HTR-8/SVneo (cell line): ENCODE measurements around the gene RAB35.
A peak's percentile ranks its signal among the peaks of the same experiment; 100 is the strongest.
"Not testable (repeated sequence)": the region's sequence is repeated elsewhere in the genome, so short reads cannot be mapped to it uniquely, and the experiment has no call there.

ENCODE experiments used
- DNase-seq: peaks from one replicate; pipeline ENCODE4 v3.0.0; 2011; ENCODE audit warnings: low spot score, mixed read lengths; ENCODE audit not compliant: insufficient read length
- FAIRE-seq: peaks from 2 replicates; lab custom pipeline; 2011; peaks lifted over from hg19 to GRCh38; lab: Jason Lieb, UNC

Gene RAB35

DNA sequence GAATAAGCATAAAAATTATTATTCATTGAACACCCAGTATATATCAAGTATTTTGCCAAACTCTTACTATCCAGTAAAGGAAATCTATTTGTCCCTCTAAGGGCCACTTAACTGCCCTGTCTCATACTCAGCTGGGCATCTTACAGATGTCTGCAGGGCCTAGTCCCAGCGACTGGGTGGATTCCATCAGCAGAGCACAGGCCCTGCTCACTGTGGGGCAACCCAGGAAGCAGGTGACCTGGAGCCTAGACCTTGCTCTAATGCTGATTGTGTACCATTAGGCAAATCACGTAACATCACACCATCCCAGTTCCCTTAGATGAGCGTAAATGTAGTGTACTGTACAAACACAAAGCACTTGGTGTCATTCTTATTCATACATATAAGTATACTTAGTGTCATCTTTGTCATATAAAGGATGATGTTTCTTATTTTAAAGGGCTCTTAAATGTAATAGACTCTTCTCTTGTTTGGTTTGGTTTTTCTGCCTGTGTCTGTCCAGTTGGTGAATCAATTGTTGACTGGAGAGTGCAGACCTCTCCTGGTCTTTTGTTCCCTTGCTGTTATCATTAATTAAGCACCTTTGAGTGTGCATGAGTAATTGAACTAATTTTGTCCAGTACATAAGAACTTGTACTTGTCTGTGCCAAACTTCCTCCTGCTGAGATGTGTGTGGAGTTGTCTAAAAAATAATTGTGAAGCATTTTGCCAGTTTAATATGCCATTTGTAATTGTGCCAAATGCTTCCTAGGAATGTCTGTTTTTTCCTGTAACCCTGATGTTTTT is 49.3 kb downstream of the RAB35 start:
- FAIRE-seq (no peak), DNase-seq (no peak)

DNA sequence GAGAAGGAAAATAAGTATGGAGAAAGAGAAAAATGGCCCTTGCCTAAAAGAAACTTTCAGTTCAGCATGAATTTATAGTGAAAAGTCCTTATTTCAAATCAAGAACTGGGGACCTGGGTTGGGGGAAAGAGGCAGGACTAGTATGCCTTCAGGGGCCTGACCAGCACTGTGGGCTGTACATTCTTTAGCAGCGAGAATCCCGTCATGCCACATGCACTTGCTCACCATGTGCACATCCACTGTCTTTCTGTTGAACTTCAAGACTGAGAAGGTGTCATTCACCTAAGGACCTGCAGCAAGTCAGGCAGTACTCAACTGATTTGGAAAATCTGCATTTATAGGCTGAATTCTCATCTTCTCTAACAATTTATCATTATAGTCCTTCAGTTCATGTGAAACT is 50.2 kb downstream of the RAB35 start:
- peak; percentile 18 for DNase-seq
- FAIRE-seq, result peak; percentile 46

DNA sequence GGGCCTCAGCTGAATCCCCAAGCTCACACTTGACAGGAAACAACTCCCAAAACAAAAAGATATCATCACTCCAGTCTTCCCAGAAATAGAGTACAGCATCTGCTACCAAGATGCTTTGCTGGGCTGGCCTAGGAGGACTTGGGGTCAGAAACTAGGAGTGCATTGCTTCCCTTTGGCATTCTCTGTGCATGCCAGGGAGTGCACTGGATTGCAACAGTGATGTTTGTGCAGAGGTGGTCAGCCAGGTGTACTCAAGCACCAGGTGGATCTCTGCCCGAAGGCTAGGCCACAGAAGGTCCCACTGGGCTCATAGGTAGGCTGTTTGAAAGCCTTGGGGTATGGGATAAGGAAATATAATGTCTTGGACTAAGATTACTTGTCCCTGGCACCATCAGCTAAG is 51.1 kb downstream of the RAB35 start:
- no peak for DNase-seq
- FAIRE-seq, result no peak

DNA sequence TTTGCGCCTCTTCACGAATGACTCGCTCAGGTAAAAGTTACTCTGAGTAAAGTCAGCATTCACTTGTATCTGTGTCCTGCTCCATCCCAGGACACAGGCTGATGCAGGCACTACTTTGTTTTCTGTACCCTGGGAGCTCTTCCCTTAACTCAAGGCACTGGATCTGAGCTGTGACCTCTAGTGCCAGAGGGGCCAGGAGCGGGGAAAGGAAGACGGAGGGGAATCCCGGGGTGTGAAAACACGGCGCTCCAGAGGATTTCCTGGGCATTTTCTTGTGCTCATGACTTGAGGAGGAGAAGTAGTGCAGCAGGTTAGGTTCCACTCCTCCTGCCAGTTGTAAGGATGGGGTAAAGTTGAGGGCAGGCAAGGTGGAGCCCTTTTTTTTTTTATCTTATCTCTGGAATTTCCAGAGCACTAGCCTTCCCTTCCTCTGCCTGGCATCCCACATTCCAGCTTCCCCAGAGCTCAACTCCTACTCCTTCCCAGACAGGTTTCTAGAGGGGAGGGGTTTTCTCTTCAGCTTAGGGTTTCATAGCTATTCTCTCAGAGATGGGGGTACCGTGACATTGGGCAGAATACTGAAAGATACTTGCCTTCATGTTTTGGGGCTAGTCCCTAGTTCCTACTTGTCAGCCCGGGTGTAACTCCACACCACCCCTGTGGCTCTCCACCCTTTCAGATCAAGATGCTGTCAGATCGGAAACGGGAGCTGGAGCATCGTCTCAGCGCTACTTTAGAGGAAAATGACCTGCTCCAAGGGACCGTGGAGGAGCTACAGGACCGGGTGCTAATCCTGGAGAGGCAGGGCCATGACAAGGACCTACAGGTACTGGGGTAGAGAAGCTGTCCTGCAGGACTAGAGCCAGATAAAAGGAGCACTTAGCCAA is 52.3 kb downstream of the RAB35 start:
- FAIRE-seq (no peak), DNase-seq (no peak)

DNA sequence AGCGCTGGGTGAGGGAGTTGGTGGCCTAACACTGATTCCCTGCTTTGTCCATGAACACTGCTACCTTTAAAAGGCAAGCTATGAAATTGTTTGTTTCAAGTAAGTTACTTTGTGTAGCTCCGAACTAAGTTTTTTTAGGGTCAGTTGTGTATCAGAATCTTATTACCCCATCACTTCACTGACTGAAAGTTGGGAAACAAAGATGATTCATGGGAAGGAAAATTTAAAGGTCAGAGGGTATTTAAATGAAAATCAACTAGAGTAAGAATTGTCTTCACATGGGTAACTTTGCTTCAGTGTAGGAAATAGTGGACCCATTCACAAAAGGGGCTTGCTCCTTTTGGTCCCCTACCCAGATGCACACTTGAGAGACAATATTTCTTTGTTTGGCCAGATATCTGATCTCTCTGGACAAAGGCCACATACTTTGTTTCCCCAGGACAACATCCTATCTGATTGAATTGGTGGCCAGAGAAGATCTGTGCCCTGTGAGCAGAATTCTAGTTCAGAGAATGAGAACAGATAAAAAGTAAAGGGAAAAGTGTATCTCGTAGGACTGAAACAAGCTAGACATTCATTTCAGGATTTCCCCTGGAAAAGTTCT is 53.5 kb downstream of the RAB35 start:
- FAIRE-seq (no peak), DNase-seq (no peak)

DNA sequence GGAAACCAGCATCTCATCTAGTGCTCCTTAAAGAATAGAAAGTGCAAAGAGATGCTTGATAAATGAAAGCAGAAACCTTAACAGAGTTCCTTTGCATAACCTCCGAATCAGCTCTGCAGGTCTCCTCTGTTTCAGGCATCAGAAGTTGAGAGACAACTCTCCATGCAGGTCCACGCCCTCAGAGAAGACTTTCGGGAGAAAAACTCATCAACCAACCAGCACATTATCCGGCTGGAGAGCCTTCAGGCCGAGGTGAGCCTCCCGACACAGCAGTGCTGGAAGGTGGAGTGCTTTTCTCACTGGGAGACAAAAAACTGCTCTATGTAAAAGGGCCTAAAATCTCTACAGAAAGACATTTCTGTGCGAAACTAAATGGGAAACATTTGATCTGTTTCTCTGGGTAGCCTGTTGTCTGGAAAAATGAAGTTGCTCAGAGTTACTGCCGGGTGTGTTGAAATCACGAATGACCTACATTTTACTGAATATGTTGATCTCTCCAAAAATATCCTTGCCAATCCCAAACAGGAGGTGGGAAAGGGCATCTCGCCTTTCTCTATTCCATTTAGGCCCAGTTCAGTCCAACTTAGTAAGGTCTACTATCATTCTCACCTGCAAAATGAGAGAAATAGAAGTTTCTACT is 54.9 kb downstream of the RAB35 start:
- no peak for DNase-seq
- FAIRE-seq, result no peak

DNA sequence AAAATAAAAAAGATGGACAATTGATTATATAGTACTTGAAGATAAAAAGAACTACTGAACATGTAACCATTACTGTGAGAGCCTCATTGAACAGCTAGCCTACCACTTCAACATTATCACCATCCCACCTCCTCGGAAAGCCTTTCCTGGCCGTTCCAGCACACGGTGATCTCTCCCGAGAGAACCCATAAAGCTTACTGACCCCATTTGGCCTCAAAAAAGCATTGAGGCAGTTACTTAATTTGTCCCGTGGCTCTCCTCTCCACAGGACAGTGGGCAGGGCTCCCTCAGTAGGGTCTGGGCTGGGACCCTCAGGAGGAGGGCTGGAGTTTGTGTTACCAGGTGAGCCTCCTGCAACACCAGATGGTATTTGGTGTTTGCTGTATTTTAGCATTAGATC is 55.8 kb downstream of the RAB35 start:
- FAIRE-seq (no peak), DNase-seq (no peak)

DNA sequence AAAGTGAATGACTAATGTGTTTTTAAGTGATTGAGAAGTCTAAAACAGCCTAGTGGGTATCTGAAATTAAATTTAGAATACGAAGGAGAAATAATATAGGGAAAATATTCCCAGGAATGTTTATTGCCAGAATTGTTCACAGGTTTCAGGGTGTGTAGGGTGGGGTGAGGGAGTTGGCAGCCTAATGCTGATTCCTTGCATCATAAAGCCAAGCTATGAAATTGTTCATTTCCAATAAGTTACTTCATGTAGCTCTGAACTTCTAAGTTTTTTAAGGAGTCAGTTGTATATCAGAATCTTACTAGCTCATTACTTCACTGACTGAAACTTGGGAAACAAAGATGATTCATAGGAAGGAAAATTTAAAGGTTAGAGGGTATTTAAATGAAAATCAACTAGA is 56.4 kb downstream of the RAB35 start:
- no peak for FAIRE-seq

GRCh38 chr12:120056739-120057138 is 59.8 kb downstream of the RAB35 start:
- no peak for DNase-seq

More for the DNA sequence above, 56.4 kb downstream of the RAB35 start:
- no peak for DNase-seq

GRCh38 chr12:120055231-120056000 is 61.1 kb downstream of the RAB35 start:
- DNase-seq (no peak), FAIRE-seq (no peak)

More at GRCh38 chr12:120056739-120057138, 59.8 kb downstream of the RAB35 start:
- FAIRE-seq, result no peak

DNA sequence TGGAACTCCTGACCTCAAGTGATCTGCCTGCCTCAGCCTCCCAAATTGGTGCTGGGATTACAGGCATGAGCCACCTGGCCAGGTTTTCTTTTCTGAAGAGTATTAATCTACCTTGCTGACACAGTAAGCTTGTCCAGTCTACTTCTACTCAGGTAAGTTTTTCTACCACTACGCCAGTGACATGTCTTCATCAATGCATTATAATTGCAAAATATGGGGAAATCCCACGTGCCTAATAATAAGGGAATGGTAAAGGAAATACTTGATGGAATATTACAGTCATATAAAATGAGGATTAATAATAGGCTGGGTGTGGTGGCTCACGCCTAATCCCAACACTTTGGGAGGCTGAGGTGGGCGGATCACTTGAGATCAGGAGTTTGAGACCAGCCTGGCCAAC is 62.3 kb downstream of the RAB35 start:
- DNase-seq, result no peak
- FAIRE-seq, result no peak

GRCh38 chr12:120051535-120051934 is 65.0 kb downstream of the RAB35 start:
- FAIRE-seq (no peak), DNase-seq (no peak)

DNA sequence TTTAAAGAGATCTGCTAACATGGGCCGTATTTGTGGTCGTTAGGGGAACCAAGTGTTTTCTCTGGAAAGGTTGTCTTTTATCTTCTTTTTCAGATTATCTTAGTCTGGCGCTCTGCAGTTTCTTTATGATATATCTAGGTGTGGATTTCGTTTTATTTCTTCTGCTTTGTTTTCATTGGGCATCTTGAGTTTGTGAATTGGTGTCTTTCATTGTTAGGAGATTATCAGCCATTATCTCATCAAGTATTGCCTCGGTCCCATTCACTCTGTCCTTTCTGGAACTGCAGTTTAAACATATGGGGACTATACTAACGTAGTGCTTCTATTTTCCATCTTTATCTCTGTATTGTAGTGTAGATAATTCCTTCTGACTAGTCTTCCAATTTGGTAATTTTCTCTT is 67.1 kb downstream of the RAB35 start:
- no peak for FAIRE-seq
- DNase-seq, result no peak

GRCh38 chr12:120048263-120048662 is 68.3 kb downstream of the RAB35 start:
- FAIRE-seq (no peak), DNase-seq (no peak)

- FAIRE-seq, result no peak
- DNase-seq, result no peak
These were observed 69.5 kb downstream of the RAB35 start for GRCh38 chr12:120047072-120047471.

DNA sequence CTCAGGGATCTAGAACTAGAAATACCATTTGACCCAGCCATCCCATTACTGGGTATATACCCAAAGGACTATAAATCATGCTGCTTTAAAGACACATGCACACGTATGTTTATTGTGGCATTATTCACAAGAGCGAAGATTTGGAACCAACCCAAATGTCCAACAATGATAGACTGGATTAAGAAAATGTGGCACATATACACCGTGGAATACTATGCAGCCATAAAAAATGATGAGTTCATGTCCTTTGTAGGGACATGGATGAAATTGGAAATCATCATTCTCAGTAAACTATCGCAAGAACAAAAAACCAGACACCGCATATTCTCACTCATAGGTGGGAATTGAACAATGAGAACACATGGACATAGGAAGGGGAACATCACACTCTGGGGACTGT is 71.2 kb downstream of the RAB35 start:
- not testable (repeated sequence) for FAIRE-seq, DNase-seq
